ENCODE results near the gene SPDYE16. TPM values are rescaled to one million over a fixed set of nuclear protein-coding genes. Genes with fewer than 3 reads are reported as not detected.
"Not testable (repeated sequence)": the region's sequence is repeated elsewhere in the genome, so short reads cannot be mapped to it uniquely, and the experiment has no call there.

SPDYE16 gene
- total RNA-seq, 1 experiment from 2014 or later: not detected

- H3K4me3 ChIP-seq (ENCODE audit: low read length); H3K36me3 ChIP-seq (ENCODE audit: low read depth, low read length); intact Hi-C loops (cut with micrococcal nuclease); H3K4me2 ChIP-seq (ENCODE audit: low read length); H3F3A ChIP-seq (ENCODE audit: low read length, unreplicated experiment); H4K20me1 ChIP-seq (ENCODE audit: low read length); DNase-seq; H3K9ac ChIP-seq (ENCODE audit: low read length); CTCF ChIA-PET; H3K4me1 ChIP-seq (ENCODE audit: insufficient read depth, low read length); H3K9me3 ChIP-seq (ENCODE audit: low read length); H3K27me3 ChIP-seq (ENCODE audit: low read length); H2AFZ ChIP-seq (ENCODE audit: low read length); BruUV-seq (replicated peaks); H3K9me2 ChIP-seq (replicated peaks; ENCODE audit: low read length); H3K27ac ChIP-seq (ENCODE audit: low read length); ATAC-seq; POLR2A ChIA-PET (ENCODE audit: unreplicated experiment); H3K79me2 ChIP-seq (ENCODE audit: low read length): not testable (repeated sequence)
Observed at GRCh38 chr7:76502224-76502623, 40.9 kb downstream of the SPDYE16 start.

- POLR2A ChIA-PET (ENCODE audit: unreplicated experiment); H3K9me2 ChIP-seq (replicated peaks; ENCODE audit: low read length); H3K27ac ChIP-seq (ENCODE audit: low read length); intact Hi-C loops (cut with micrococcal nuclease); H3K4me1 ChIP-seq (ENCODE audit: insufficient read depth, low read length); H3K79me2 ChIP-seq (ENCODE audit: low read length); CTCF ChIA-PET; H3K9me3 ChIP-seq (ENCODE audit: low read length); DNase-seq; H3K9ac ChIP-seq (ENCODE audit: low read length); H3K4me3 ChIP-seq (ENCODE audit: low read length); H4K20me1 ChIP-seq (ENCODE audit: low read length); H3K27me3 ChIP-seq (ENCODE audit: low read length); H3K36me3 ChIP-seq (ENCODE audit: low read depth, low read length); H3K4me2 ChIP-seq (ENCODE audit: low read length); ATAC-seq; H3F3A ChIP-seq (ENCODE audit: low read length, unreplicated experiment); BruUV-seq (replicated peaks); H2AFZ ChIP-seq (ENCODE audit: low read length): not testable (repeated sequence)
Observed at GRCh38 chr7:76499924-76500241, 43.2 kb downstream of the SPDYE16 start.

GRCh38 chr7:76499201-76499923 lies 43.7 kb downstream of the SPDYE16 start:
- H3K36me3 ChIP-seq (ENCODE audit: low read depth, low read length); H3K4me1 ChIP-seq (ENCODE audit: insufficient read depth, low read length); H3K79me2 ChIP-seq (ENCODE audit: low read length); H4K20me1 ChIP-seq (ENCODE audit: low read length); CTCF ChIA-PET; H3K9ac ChIP-seq (ENCODE audit: low read length); ATAC-seq; DNase-seq; H3K27me3 ChIP-seq (ENCODE audit: low read length); H2AFZ ChIP-seq (ENCODE audit: low read length); H3F3A ChIP-seq (ENCODE audit: low read length, unreplicated experiment); H3K9me2 ChIP-seq (replicated peaks; ENCODE audit: low read length); POLR2A ChIA-PET (ENCODE audit: unreplicated experiment); BruUV-seq (replicated peaks); H3K9me3 ChIP-seq (ENCODE audit: low read length); H3K4me3 ChIP-seq (ENCODE audit: low read length); intact Hi-C loops (cut with micrococcal nuclease); H3K27ac ChIP-seq (ENCODE audit: low read length); H3K4me2 ChIP-seq (ENCODE audit: low read length): not testable (repeated sequence)

- H3K9me2 ChIP-seq (replicated peaks; ENCODE audit: low read length); H3K4me3 ChIP-seq (ENCODE audit: low read length); H3K27ac ChIP-seq (ENCODE audit: low read length); H2AFZ ChIP-seq (ENCODE audit: low read length); BruUV-seq (replicated peaks); CTCF ChIA-PET; H3K36me3 ChIP-seq (ENCODE audit: low read depth, low read length); H4K20me1 ChIP-seq (ENCODE audit: low read length); H3K4me2 ChIP-seq (ENCODE audit: low read length); H3K4me1 ChIP-seq (ENCODE audit: insufficient read depth, low read length); H3K9ac ChIP-seq (ENCODE audit: low read length); intact Hi-C loops (cut with micrococcal nuclease); H3K79me2 ChIP-seq (ENCODE audit: low read length); H3K9me3 ChIP-seq (ENCODE audit: low read length); H3F3A ChIP-seq (ENCODE audit: low read length, unreplicated experiment); H3K27me3 ChIP-seq (ENCODE audit: low read length); ATAC-seq; DNase-seq; POLR2A ChIA-PET (ENCODE audit: unreplicated experiment): not testable (repeated sequence)
Observed at GRCh38 chr7:76498583-76499200, 44.4 kb downstream of the SPDYE16 start.

- ATAC-seq; H3K27me3 ChIP-seq (ENCODE audit: low read length); POLR2A ChIA-PET (ENCODE audit: unreplicated experiment); H3K79me2 ChIP-seq (ENCODE audit: low read length); H3F3A ChIP-seq (ENCODE audit: low read length, unreplicated experiment); H3K9me3 ChIP-seq (ENCODE audit: low read length); H3K9ac ChIP-seq (ENCODE audit: low read length); H3K27ac ChIP-seq (ENCODE audit: low read length); H3K4me3 ChIP-seq (ENCODE audit: low read length); DNase-seq; BruUV-seq (replicated peaks); CTCF ChIA-PET; H2AFZ ChIP-seq (ENCODE audit: low read length); H4K20me1 ChIP-seq (ENCODE audit: low read length); H3K4me1 ChIP-seq (ENCODE audit: insufficient read depth, low read length); H3K4me2 ChIP-seq (ENCODE audit: low read length); H3K36me3 ChIP-seq (ENCODE audit: low read depth, low read length); intact Hi-C loops (cut with micrococcal nuclease); H3K9me2 ChIP-seq (replicated peaks; ENCODE audit: low read length): not testable (repeated sequence)
Observed at GRCh38 chr7:76497918-76498582, 45.0 kb downstream of the SPDYE16 start.

- H3K27ac ChIP-seq (ENCODE audit: low read length); H3K27me3 ChIP-seq (ENCODE audit: low read length); ATAC-seq; H3K4me3 ChIP-seq (ENCODE audit: low read length); H3K9ac ChIP-seq (ENCODE audit: low read length); CTCF ChIA-PET; H3K4me1 ChIP-seq (ENCODE audit: insufficient read depth, low read length); H3F3A ChIP-seq (ENCODE audit: low read length, unreplicated experiment); BruUV-seq (replicated peaks); H3K9me3 ChIP-seq (ENCODE audit: low read length); DNase-seq; H3K9me2 ChIP-seq (replicated peaks; ENCODE audit: low read length); H3K36me3 ChIP-seq (ENCODE audit: low read depth, low read length); H3K79me2 ChIP-seq (ENCODE audit: low read length); H3K4me2 ChIP-seq (ENCODE audit: low read length); H2AFZ ChIP-seq (ENCODE audit: low read length); H4K20me1 ChIP-seq (ENCODE audit: low read length); intact Hi-C loops (cut with micrococcal nuclease); POLR2A ChIA-PET (ENCODE audit: unreplicated experiment): not testable (repeated sequence)
Observed at GRCh38 chr7:76495717-76496116, 47.4 kb downstream of the SPDYE16 start.
